ENCODE data around the gene MECP2. TPM values are rescaled to one million over a fixed set of nuclear protein-coding genes. Genes with fewer than 3 reads are reported as not detected.
A peak's percentile ranks its signal among the peaks of the same experiment; 100 is the strongest.

Gene MECP2
- total RNA-seq, 1 donor from 2014 or later, result 57.8 TPM

DNA sequence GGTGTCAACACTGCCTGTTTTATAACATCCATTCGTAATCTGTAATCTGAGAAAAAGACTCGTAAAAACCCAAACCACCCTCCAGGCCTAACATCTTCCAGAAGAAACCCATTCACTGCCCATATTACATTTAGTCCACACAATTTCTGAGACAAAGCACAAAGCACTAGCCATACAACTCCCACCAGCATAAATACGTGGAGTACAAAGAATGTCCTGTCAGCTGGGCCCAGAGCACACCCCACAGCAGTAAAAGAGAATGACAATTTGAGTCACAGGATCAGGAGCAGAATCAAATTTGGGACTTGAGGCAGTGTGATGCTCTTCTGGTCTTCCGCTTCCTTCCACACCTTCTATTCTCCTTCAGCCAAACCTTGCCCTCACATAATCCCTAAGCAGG is 6.8 kb downstream of the MECP2 start:
- TF ChIP-seq, protein P1, sequence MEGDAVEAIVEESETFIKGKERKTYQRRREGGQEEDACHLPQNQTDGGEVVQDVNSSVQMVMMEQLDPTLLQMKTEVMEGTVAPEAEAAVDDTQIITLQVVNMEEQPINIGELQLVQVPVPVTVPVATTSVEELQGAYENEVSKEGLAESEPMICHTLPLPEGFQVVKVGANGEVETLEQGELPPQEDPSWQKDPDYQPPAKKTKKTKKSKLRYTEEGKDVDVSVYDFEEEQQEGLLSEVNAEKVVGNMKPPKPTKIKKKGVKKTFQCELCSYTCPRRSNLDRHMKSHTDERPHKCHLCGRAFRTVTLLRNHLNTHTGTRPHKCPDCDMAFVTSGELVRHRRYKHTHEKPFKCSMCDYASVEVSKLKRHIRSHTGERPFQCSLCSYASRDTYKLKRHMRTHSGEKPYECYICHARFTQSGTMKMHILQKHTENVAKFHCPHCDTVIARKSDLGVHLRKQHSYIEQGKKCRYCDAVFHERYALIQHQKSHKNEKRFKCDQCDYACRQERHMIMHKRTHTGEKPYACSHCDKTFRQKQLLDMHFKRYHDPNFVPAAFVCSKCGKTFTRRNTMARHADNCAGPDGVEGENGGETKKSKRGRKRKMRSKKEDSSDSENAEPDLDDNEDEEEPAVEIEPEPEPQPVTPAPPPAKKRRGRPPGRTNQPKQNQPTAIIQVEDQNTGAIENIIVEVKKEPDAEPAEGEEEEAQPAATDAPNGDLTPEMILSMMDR (IDR thresholded peaks at IDR 0.05; ENCODE audit: unreplicated experiment), result no peak
- no peaks in the 10 kb centered on the region for H3K27me3 Mint-ChIP-seq (ENCODE audit: low read depth)
- H3K4me1 Mint-ChIP-seq, result peaks cover 38% of the 10 kb centered on the region
- peaks cover 9% of the 10 kb centered on the region for H3K36me3 Mint-ChIP-seq
- peak overlapping the region; percentile 48 for H3K27ac Mint-ChIP-seq
- peaks cover 10% of the 10 kb centered on the region for H3K9me3 Mint-ChIP-seq
- H3K4me3 Mint-ChIP-seq, result no peak overlapping the region
- no peak for DNase-seq (ENCODE audit: low spot score in 2 of 2, unreplicated experiment in 2 of 2)

DNA sequence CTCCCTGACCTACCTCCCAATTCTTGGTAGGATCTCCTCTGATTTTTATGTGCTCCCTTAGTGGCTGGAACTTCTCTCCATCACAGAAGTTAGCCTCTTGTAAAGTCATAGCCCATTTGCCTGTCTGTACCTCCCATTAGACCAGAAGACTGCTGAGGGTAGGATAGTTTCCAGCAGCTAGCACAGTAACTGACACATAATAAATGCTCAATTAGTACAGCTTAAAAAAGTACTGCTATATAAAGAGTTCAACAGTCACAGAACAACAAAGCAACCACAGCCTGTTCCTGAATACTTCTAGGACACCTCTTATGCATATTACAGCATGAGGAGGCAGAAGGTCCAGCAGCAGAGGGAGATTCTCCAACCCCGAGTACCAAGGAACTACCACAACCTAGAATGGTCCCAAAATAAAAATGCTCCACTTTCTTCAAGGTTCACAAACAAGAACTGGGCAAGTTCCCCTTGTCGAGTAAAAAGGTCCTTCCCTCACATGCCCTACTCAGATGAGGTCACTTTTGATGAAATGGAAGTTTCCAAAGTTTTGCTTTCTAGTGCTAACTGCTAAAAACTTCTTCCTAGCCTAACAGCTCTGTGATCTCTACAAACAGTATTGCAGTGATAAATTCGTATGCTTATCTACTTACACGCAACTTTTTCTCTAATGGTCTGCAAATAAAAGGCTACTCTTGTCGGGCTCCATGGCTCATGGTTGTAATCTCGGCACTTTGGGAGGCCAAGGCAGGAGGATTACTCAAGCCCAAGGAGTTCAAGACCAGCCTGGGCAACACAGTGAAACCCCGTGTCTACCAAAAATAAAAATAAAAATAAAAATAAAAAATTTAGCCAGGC is 12.8 kb downstream of the MECP2 start:
- TF ChIP-seq, protein P1 (IDR thresholded peaks at IDR 0.05; ENCODE audit: unreplicated experiment), result no peak
- Mint-ChIP-seq H3K4me1 (peaks cover 8% of the 10 kb centered on the region), H3K36me3 (peaks cover 16% of the 10 kb centered on the region), H3K27ac (no peak overlapping the region), H3K27me3 (ENCODE audit: low read depth) (no peaks in the 10 kb centered on the region), H3K4me3 (no peak overlapping the region), H3K9me3 (peaks cover 19% of the 10 kb centered on the region)
- no peak for DNase-seq (ENCODE audit: low spot score in 2 of 2, unreplicated experiment in 2 of 2)

DNA sequence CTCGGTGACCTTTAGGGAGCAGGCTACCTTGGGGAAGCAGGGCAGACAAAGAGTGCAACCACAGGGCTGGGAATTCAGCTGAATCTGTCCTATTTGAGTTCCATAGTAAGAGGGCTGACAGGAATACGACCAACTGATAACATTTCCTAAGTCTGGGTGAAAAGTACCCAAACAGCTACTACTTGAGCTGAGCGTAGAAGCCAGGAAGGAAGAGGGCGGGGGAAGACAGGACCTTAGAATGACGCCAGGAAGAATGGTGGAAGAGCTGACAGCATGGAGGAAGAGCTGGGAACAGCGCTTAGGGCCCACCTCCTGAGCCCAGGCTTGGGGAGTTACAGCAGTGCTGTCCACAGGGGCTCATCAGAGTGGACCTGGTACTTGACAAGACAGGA is 14.4 kb downstream of the MECP2 start:
- H3K36me3 Mint-ChIP-seq, result peaks cover 22% of the 10 kb centered on the region
- TF ChIP-seq, protein P1 (IDR thresholded peaks at IDR 0.05; ENCODE audit: unreplicated experiment), result no peak
- no peaks in the 10 kb centered on the region for H3K27me3 Mint-ChIP-seq (ENCODE audit: low read depth)
- H3K4me1 Mint-ChIP-seq, result peaks cover 7% of the 10 kb centered on the region
- peak overlapping the region; percentile 62 for H3K27ac Mint-ChIP-seq
- no peak overlapping the region for H3K4me3 Mint-ChIP-seq
- no peak for DNase-seq (ENCODE audit: low spot score in 2 of 2, unreplicated experiment in 2 of 2)
- H3K9me3 Mint-ChIP-seq, result peaks cover 19% of the 10 kb centered on the region

DNA sequence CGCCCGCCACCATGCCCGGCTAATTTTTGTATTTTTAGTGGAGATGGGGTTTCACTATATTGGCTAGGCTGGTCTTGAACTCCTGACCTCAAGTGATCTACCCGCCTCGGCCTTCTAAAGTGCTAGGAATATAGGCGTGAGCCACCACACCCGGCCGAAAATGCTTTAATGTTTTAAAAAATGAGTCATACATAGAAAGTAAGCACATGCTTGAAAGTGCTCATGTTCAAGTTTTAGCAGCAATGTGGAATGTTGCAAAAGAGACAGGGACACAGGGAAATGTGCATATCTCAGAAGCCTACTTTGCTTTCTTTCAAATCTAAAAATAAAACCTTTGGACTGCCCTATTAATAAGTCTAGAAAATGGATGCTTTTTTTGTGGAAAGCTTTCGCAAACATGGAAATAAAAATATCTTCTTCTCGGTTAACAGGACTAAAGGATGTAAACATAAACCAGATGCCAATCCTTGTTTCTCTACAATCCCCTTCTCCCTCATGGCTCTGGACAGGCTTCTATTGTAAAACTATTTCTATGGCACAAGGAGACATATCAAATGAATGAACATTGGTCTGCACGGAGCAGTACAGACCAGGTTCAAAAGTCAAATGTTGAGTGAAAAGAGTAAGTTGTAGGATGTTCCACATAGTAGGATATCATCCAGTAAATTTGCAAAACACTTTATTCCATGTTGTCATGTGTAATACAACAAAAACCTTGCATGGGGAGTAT is 15.0 kb downstream of the MECP2 start:
- Mint-ChIP-seq H3K9me3 (peaks cover 14% of the 10 kb centered on the region), H3K4me3 (no peak overlapping the region), H3K36me3 (peaks cover 19% of the 10 kb centered on the region), H3K4me1 (peaks cover 1% of the 10 kb centered on the region), H3K27ac (peak overlapping the region; percentile 62), H3K27me3 (ENCODE audit: low read depth) (no peaks in the 10 kb centered on the region)
- TF ChIP-seq, protein P1 (IDR thresholded peaks at IDR 0.05; ENCODE audit: unreplicated experiment), result no peak
- no peak for DNase-seq (ENCODE audit: low spot score in 2 of 2, unreplicated experiment in 2 of 2)

DNA sequence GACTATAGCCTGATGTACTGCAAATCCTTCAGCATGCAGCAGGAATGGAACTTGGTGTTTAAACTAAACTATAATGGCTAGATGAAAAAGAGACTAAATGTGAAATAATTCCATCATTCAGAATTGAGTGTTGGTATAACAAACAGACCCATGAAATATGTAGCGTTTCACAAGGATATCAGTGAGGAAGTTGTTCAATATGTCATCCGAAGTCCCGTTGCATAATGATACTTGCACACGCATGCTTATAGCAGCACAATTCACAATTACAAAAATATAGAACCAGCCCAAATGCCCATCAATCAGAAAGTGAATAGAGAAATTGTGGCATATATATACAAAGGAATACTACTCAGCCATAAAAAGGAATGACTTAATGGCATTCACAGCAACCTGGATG is 20.4 kb downstream of the MECP2 start:
- Mint-ChIP-seq H3K4me1 (peaks cover 23% of the 10 kb centered on the region), H3K36me3 (peaks cover 20% of the 10 kb centered on the region), H3K4me3 (no peak overlapping the region), H3K27me3 (ENCODE audit: low read depth) (no peaks in the 10 kb centered on the region), H3K9me3 (peaks cover 31% of the 10 kb centered on the region), H3K27ac (no peak overlapping the region)
- no peak for DNase-seq (ENCODE audit: low spot score in 2 of 2, unreplicated experiment in 2 of 2)
- TF ChIP-seq, protein P1 (IDR thresholded peaks at IDR 0.05; ENCODE audit: unreplicated experiment), result no peak

Data from mesothelial cell of epicardium (in vitro differentiated cells).